ENCODE results near the gene RPS6KL1.

RPS6KL1 gene

GRCh38 chr14:74875204-74875603 is 47.9 kb downstream of the RPS6KL1 start:
- no peaks in the 10 kb centered on the region for H4K20me1 ChIP-seq (ENCODE audit: insufficient read depth, low read length, poor library complexity, severe bottlenecking)
- no peaks in the 10 kb centered on the region for H3K9me3 ChIP-seq (ENCODE audit: insufficient read depth, low read depth, low read length)
- H3K4me2 ChIP-seq (ENCODE audit: low read depth, low read length, poor library complexity, severe bottlenecking), result peak overlapping the region; percentile 66
- H3K4me1 ChIP-seq (ENCODE audit: insufficient read depth, low read length, poor library complexity, severe bottlenecking), result peaks cover 16% of the 10 kb centered on the region
- no peak for TF ChIP-seq CTCF (conservative IDR thresholded peaks at IDR 0.05; ENCODE audit: low read length)
- TF ChIP-seq EZH2phosphoT487 (IDR thresholded peaks at IDR 0.05; ENCODE audit: borderline replicate concordance), result no peak
- H3K9ac ChIP-seq (ENCODE audit: low read depth, low read length, poor library complexity, severe bottlenecking), result no peak overlapping the region
- H3F3A ChIP-seq (ENCODE audit: low read depth), result no peaks in the 10 kb centered on the region
- H2AFZ ChIP-seq (ENCODE audit: low read length), result no peak overlapping the region
- no peaks in the 10 kb centered on the region for H3K36me3 ChIP-seq (ENCODE audit: insufficient read depth, low read length)
- H3K79me2 ChIP-seq (ENCODE audit: insufficient read depth, low read length), result no peaks in the 10 kb centered on the region
- no peaks in the 10 kb centered on the region for H3K27me3 ChIP-seq (ENCODE audit: insufficient read depth, low read length, poor library complexity, severe bottlenecking)
- H3K4me3 ChIP-seq (ENCODE audit: low read length, poor library complexity, severe bottlenecking), result peak overlapping the region; percentile 65
- no peaks in the 10 kb centered on the region for H3K9me2 ChIP-seq (replicated peaks; ENCODE audit: low read depth, low read length)

GRCh38 chr14:74871819-74872218 is 51.2 kb downstream of the RPS6KL1 start:
- Histone ChIP-seq H3K36me3 (ENCODE audit: insufficient read depth, low read length) (no peaks in the 10 kb centered on the region), H4K20me1 (ENCODE audit: insufficient read depth, low read length, poor library complexity, severe bottlenecking) (no peaks in the 10 kb centered on the region), H3K9me2 (replicated peaks; ENCODE audit: low read depth, low read length) (no peaks in the 10 kb centered on the region), H3F3A (ENCODE audit: low read depth) (no peaks in the 10 kb centered on the region), H2AFZ (ENCODE audit: low read length) (no peak overlapping the region), H3K9ac (ENCODE audit: low read depth, low read length, poor library complexity, severe bottlenecking) (no peak overlapping the region), H3K4me3 (ENCODE audit: low read length, poor library complexity, severe bottlenecking) (no peak overlapping the region), H3K27me3 (ENCODE audit: insufficient read depth, low read length, poor library complexity, severe bottlenecking) (no peaks in the 10 kb centered on the region), H3K4me1 (ENCODE audit: insufficient read depth, low read length, poor library complexity, severe bottlenecking) (peaks cover 28% of the 10 kb centered on the region), H3K79me2 (ENCODE audit: insufficient read depth, low read length) (no peaks in the 10 kb centered on the region), H3K4me2 (ENCODE audit: low read depth, low read length, poor library complexity, severe bottlenecking) (no peak overlapping the region), H3K9me3 (ENCODE audit: insufficient read depth, low read depth, low read length) (no peaks in the 10 kb centered on the region)
- no peak for TF ChIP-seq EZH2phosphoT487 (IDR thresholded peaks at IDR 0.05; ENCODE audit: borderline replicate concordance)
- no peak for TF ChIP-seq CTCF (conservative IDR thresholded peaks at IDR 0.05; ENCODE audit: low read length)

GRCh38 chr14:74868739-74869138 is 54.3 kb downstream of the RPS6KL1 start:
- Histone ChIP-seq H3K79me2 (ENCODE audit: insufficient read depth, low read length) (no peaks in the 10 kb centered on the region), H3K9ac (ENCODE audit: low read depth, low read length, poor library complexity, severe bottlenecking) (no peak overlapping the region), H3K36me3 (ENCODE audit: insufficient read depth, low read length) (no peaks in the 10 kb centered on the region), H3F3A (ENCODE audit: low read depth) (no peaks in the 10 kb centered on the region), H3K9me3 (ENCODE audit: insufficient read depth, low read depth, low read length) (no peaks in the 10 kb centered on the region), H4K20me1 (ENCODE audit: insufficient read depth, low read length, poor library complexity, severe bottlenecking) (no peaks in the 10 kb centered on the region), H3K27me3 (ENCODE audit: insufficient read depth, low read length, poor library complexity, severe bottlenecking) (no peaks in the 10 kb centered on the region), H2AFZ (ENCODE audit: low read length) (no peak overlapping the region), H3K4me1 (ENCODE audit: insufficient read depth, low read length, poor library complexity, severe bottlenecking) (peaks cover 16% of the 10 kb centered on the region), H3K4me2 (ENCODE audit: low read depth, low read length, poor library complexity, severe bottlenecking) (no peak overlapping the region), H3K4me3 (ENCODE audit: low read length, poor library complexity, severe bottlenecking) (no peak overlapping the region), H3K9me2 (replicated peaks; ENCODE audit: low read depth, low read length) (no peaks in the 10 kb centered on the region)
- TF ChIP-seq EZH2phosphoT487 (IDR thresholded peaks at IDR 0.05; ENCODE audit: borderline replicate concordance), result no peak
- no peak for TF ChIP-seq CTCF (conservative IDR thresholded peaks at IDR 0.05; ENCODE audit: low read length)

Data from Loucy (cell line).